Hepatocyte (in vitro differentiated cells): ENCODE results near the gene EHMT2.

Experiments used
- EZH2 ChIP-seq: fragments of 200-600 bp; sonication (generic); IDR thresholded peaks from 2 replicates; pipeline ENCODE4 v1.6.1; 2016; ENCODE audit warnings: antibody characterized with exemption, mild to moderate bottlenecking, borderline replicate concordance
- TF ChIP-seq, protein P1 (sequence below): fragments of 200-600 bp; sonication (generic); IDR thresholded peaks from 2 replicates; pipeline ENCODE4 v1.5.1; 2016; ENCODE audit warnings: antibody characterized with exemption, mild to moderate bottlenecking; ENCODE audit not compliant: poor library complexity

DNA sequence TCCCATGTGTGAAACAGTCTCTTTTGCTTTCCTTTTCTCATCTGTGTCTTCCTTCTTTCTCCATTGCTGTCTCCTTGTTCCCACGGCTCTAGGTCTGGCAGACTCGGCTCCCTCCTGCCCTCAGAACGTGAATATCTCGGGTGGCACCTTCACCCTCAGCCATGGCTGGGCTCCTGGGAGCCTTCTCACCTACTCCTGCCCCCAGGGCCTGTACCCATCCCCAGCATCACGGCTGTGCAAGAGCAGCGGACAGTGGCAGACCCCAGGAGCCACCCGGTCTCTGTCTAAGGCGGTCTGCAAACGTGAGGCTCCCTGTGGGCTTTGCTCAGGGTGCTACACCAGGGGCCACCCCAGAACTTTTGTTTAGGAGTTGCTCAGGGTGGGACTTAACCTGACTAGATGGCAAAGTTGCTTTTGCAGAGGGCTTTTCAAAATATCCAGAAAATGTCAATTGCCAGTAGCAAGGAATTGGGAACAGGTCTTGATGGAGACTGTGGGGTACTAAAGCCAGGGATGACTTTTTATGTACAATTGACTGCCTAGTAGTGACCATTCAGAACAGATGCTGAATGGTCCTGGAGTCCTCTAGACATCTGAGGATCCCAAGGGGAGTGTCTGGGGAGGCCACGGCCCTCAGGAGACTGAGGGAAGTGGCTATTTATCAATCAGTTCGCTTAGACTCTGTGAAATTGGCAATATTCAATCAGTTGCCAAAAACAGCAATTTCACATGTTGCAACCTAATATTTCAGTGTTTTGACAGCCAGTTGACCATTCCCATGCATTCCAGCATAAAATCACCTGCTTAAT is 30.6 kb upstream of the EHMT2 start:
- TF ChIP-seq EZH2, result no peak
- TF ChIP-seq, protein P1, sequence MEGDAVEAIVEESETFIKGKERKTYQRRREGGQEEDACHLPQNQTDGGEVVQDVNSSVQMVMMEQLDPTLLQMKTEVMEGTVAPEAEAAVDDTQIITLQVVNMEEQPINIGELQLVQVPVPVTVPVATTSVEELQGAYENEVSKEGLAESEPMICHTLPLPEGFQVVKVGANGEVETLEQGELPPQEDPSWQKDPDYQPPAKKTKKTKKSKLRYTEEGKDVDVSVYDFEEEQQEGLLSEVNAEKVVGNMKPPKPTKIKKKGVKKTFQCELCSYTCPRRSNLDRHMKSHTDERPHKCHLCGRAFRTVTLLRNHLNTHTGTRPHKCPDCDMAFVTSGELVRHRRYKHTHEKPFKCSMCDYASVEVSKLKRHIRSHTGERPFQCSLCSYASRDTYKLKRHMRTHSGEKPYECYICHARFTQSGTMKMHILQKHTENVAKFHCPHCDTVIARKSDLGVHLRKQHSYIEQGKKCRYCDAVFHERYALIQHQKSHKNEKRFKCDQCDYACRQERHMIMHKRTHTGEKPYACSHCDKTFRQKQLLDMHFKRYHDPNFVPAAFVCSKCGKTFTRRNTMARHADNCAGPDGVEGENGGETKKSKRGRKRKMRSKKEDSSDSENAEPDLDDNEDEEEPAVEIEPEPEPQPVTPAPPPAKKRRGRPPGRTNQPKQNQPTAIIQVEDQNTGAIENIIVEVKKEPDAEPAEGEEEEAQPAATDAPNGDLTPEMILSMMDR, result no peak
